Kidney epithelial cell (primary cell): ENCODE measurements around the gene THOC2. TPM values are rescaled to one million over a fixed set of nuclear protein-coding genes. Genes with fewer than 3 reads are reported as not detected.
"Not testable (repeated sequence)": the region's sequence is repeated elsewhere in the genome, so short reads cannot be mapped to it uniquely, and the experiment has no call there.

Experiments used
- DNase-seq: peaks from one replicate; pipeline ENCODE4 v3.0.0-alpha.2; 2010; ENCODE audit warnings: low read depth
- H3K27me3 ChIP-seq: 2 replicates; pipeline ENCODE4 v1.6.0; 2011; ENCODE audit warnings: low read length; ENCODE audit not compliant: control insufficient read depth, insufficient read depth
- H3K36me3 ChIP-seq: 2 replicates; pipeline ENCODE4 v1.5.1; 2011; ENCODE audit warnings: low read length; ENCODE audit not compliant: control insufficient read depth, insufficient read depth
- H3K4me3 ChIP-seq: 2 replicates; pipeline ENCODE4 v1.5.1; 2011; ENCODE audit warnings: low read depth, mild to moderate bottlenecking, control low read depth, low read length
- CTCF ChIP-seq: IDR thresholded peaks from 2 replicates; pipeline ENCODE4 v1.5.1; 2011; ENCODE audit warnings: mild to moderate bottlenecking, moderate library complexity, low read length, control low read depth, inconsistent platforms; ENCODE audit not compliant: insufficient read depth, poor library complexity, severe bottlenecking
- total RNA-seq: library from RNA; depleted of rRNA; stranded (reverse); fragments of >200 nt; gene quantifications from 2 replicates; pipeline ENCODE4 v1.2.3, GENCODE V29; 2015

Gene THOC2
- total RNA-seq = 42.7 and 52.1 TPM in 2 replicates

GRCh38 chrX:123732670-123733363, at the start of gene THOC2:
THOC2 (minus strand) TSS chrX:123733052; CDS start chrX:123733022, 30 bp downstream.
- DNase-seq = peak; percentile 41
- peak within 1 kb of the TSS; percentile 67 for H3K4me3 ChIP-seq
- H3K36me3 ChIP-seq = no peaks in the 10 kb centered on the region
- H3K27me3 ChIP-seq = no peaks in the 10 kb centered on the region
- peak; percentile 38 for TF ChIP-seq CTCF

- H3K27me3 ChIP-seq, H3K4me3 ChIP-seq, DNase-seq, H3K36me3 ChIP-seq: not testable (repeated sequence)
These were observed 48.9 kb upstream of the THOC2 start for GRCh38 chrX:123781786-123782185.

GRCh38 chrX:123779908-123780396, 47.1 kb upstream of the THOC2 start:
- no peak for TF ChIP-seq CTCF
- H3K27me3 ChIP-seq = no peaks in the 10 kb centered on the region
- no peak for DNase-seq

GRCh38 chrX:123773258-123773988, 40.6 kb upstream of the THOC2 start:
- no peaks in the 10 kb centered on the region for H3K27me3 ChIP-seq
- no peak for DNase-seq
- no peaks in the 10 kb centered on the region for H3K36me3 ChIP-seq

More at GRCh38 chrX:123779908-123780396, 47.1 kb upstream of the THOC2 start:
- Histone ChIP-seq H3K36me3 (no peaks in the 10 kb centered on the region), H3K4me3 (no peak overlapping the region)

GRCh38 chrX:123771449-123772064, 38.7 kb upstream of the THOC2 start:
- H3K36me3 ChIP-seq = no peaks in the 10 kb centered on the region
- H3K4me3 ChIP-seq = no peak overlapping the region
- TF ChIP-seq CTCF = no peak
- no peaks in the 10 kb centered on the region for H3K27me3 ChIP-seq
- no peak for DNase-seq

More at GRCh38 chrX:123773258-123773988, 40.6 kb upstream of the THOC2 start:
- TF ChIP-seq CTCF = no peak
- H3K4me3 ChIP-seq = no peak overlapping the region
